Activated naive CD8-positive, alpha-beta T cell treated with anti-CD3 and anti-CD28 coated beads, Interleukin-2, amount 50 U/mL, for 16 hours (primary cell): ENCODE measurements around the gene OR10H4.
"Not testable (repeated sequence)": the region's sequence is repeated elsewhere in the genome, so short reads cannot be mapped to it uniquely, and the experiment has no call there.

Experiments
- DNase-seq: peaks from one replicate; pipeline ENCODE4 v3.0.0-alpha.2; 2020; ENCODE audit warnings: low read depth, low spot score

OR10H4 gene

GRCh38 chr19:15937771-15938170, 11.0 kb upstream of the OR10H4 start:
- DNase-seq, result no peak

GRCh38 chr19:15944401-15944800, 4.4 kb upstream of the OR10H4 start:
- DNase-seq, result no peak

GRCh38 chr19:15945301-15945700, 3.5 kb upstream of the OR10H4 start:
- no peak for DNase-seq

- no peak for DNase-seq
Measured at GRCh38 chr19:15954820-15955219, 6.0 kb downstream of the OR10H4 start.

- DNase-seq, result no peak
Measured at GRCh38 chr19:15962319-15962718, 13.5 kb downstream of the OR10H4 start.

GRCh38 chr19:15964231-15964630, 15.4 kb downstream of the OR10H4 start:
- no peak for DNase-seq

- DNase-seq, result no peak
Measured at GRCh38 chr19:15971224-15971780, 22.5 kb downstream of the OR10H4 start.

- not testable (repeated sequence) for DNase-seq
Measured at GRCh38 chr19:15972043-15972442, 23.2 kb downstream of the OR10H4 start.

- DNase-seq, result no peak
Measured at GRCh38 chr19:15974856-15975255, 26.0 kb downstream of the OR10H4 start.

- no peak for DNase-seq
Measured at GRCh38 chr19:15976836-15977689, 28.3 kb downstream of the OR10H4 start.

- DNase-seq, result no peak
Measured at GRCh38 chr19:15977690-15978089, 28.9 kb downstream of the OR10H4 start.

- DNase-seq, result no peak
Measured at GRCh38 chr19:15979293-15979692, 30.5 kb downstream of the OR10H4 start.

- not testable (repeated sequence) for DNase-seq
Measured at GRCh38 chr19:15985831-15986230, 37.0 kb downstream of the OR10H4 start.

- no peak for DNase-seq
Measured at GRCh38 chr19:15986701-15987100, 37.9 kb downstream of the OR10H4 start.

- DNase-seq, result no peak
Measured at GRCh38 chr19:15989889-15990288, 41.1 kb downstream of the OR10H4 start.

GRCh38 chr19:15991602-15992001, 42.8 kb downstream of the OR10H4 start:
- DNase-seq, result no peak

GRCh38 chr19:15992014-15992413, 43.2 kb downstream of the OR10H4 start:
- DNase-seq, result no peak

- no peak for DNase-seq
Measured at GRCh38 chr19:15995536-15995935, 46.7 kb downstream of the OR10H4 start.

- no peak for DNase-seq
Measured at GRCh38 chr19:15998166-15998565, 49.4 kb downstream of the OR10H4 start.
